Cardiac muscle cell (in vitro differentiated cells and primary cell): Measurements from ENCODE around the gene RAMP3. TPM values are rescaled to one million over a fixed set of nuclear protein-coding genes. Genes with fewer than 3 reads are reported as not detected.

Experiments
- DNase-seq, 2 donors: peaks; one replicate each; pipeline versions ENCODE4 v3.0.0 to v3.0.0-alpha.2; 2010 to 2017; ENCODE audit warnings: low read depth in 1 of 2, low spot score in 1 of 2
- H3K27ac ChIP-seq: fragments of 200-600 bp; sonication (generic); 2 replicates; pipeline ENCODE4 v1.5.1; 2016
- H3K27me3 ChIP-seq: fragments of 200-600 bp; sonication (generic); 2 replicates; pipeline ENCODE4 v1.6.0; 2016; ENCODE audit warnings: control low read depth
- H3K36me3 ChIP-seq: fragments of 200-600 bp; sonication (generic); 2 replicates; pipeline ENCODE4 v1.5.1; 2016; ENCODE audit warnings: control low read depth
- H3K4me1 ChIP-seq: fragments of 200-600 bp; sonication (generic); 2 replicates; pipeline ENCODE4 v1.8.1; 2017; ENCODE audit warnings: low read depth, mild to moderate bottlenecking, mixed run types
- H3K4me3 ChIP-seq: fragments of 200-600 bp; sonication (generic); 2 replicates; pipeline ENCODE4 v1.5.1; 2016; ENCODE audit warnings: mild to moderate bottlenecking
- H3K9me3 ChIP-seq: fragments of 200-600 bp; sonication (generic); 2 replicates; pipeline ENCODE4 v1.5.1; 2017; ENCODE audit warnings: low read depth, mild to moderate bottlenecking, control low read depth
- CTCF ChIP-seq: IDR thresholded peaks from 2 replicates; pipeline ENCODE4 v1.5.1; 2012; ENCODE audit warnings: low read depth, mild to moderate bottlenecking, low read length
- polyA plus RNA-seq: library from polyadenylated mRNA; unstranded; fragments of >200 nt; fragmentation: Nextera tagmentation; extraction: Ambion mirVana; gene quantifications from 2 replicates; pipeline ENCODE4 v1.2.1, GENCODE V29; 2016
- total RNA-seq: library from RNA; depleted of rRNA; stranded (reverse); fragments of >200 nt; gene quantifications from 2 replicates; pipeline ENCODE4 v1.2.3, GENCODE V29; 2016

Gene RAMP3
- total and polyA plus RNA-seq, 2 experiments from 2014 or later, result not detected

- no peak overlapping the region for H3K27ac ChIP-seq
- no peaks in the 10 kb centered on the region for H3K27me3 ChIP-seq
Measured at GRCh38 chr7:45185864-45186250, 28.3 kb downstream of the RAMP3 start.

GRCh38 chr7:45186261-45186813, 28.7 kb downstream of the RAMP3 start:
- Histone ChIP-seq H3K4me3 (no peak overlapping the region), H3K9me3 (no peaks in the 10 kb centered on the region), H3K4me1 (no peaks in the 10 kb centered on the region), H3K27me3 (no peaks in the 10 kb centered on the region), H3K36me3 (no peaks in the 10 kb centered on the region), H3K27ac (no peak overlapping the region)
- no peak for DNase-seq
- TF ChIP-seq CTCF, result no peak

More at GRCh38 chr7:45185864-45186250, 28.3 kb downstream of the RAMP3 start:
- Histone ChIP-seq H3K4me1 (no peaks in the 10 kb centered on the region), H3K9me3 (no peaks in the 10 kb centered on the region), H3K36me3 (no peaks in the 10 kb centered on the region), H3K4me3 (no peak overlapping the region)
- TF ChIP-seq CTCF, result no peak
- DNase-seq, result no peak

- H3K36me3 ChIP-seq, result no peaks in the 10 kb centered on the region
- DNase-seq, result no peak
- TF ChIP-seq CTCF, result no peak
- no peaks in the 10 kb centered on the region for H3K4me1 ChIP-seq
- no peaks in the 10 kb centered on the region for H3K27me3 ChIP-seq
- no peaks in the 10 kb centered on the region for H3K9me3 ChIP-seq
- H3K27ac ChIP-seq, result no peak overlapping the region
- H3K4me3 ChIP-seq, result no peak overlapping the region
Measured at GRCh38 chr7:45187089-45187945, 29.7 kb downstream of the RAMP3 start.

GRCh38 chr7:45187946-45188411, 30.4 kb downstream of the RAMP3 start:
- Histone ChIP-seq H3K27me3 (no peaks in the 10 kb centered on the region), H3K9me3 (no peaks in the 10 kb centered on the region), H3K27ac (no peak overlapping the region), H3K4me1 (no peaks in the 10 kb centered on the region), H3K4me3 (no peak overlapping the region), H3K36me3 (no peaks in the 10 kb centered on the region)
- TF ChIP-seq CTCF, result no peak
- DNase-seq, result no peak

GRCh38 chr7:45188736-45189135, 31.1 kb downstream of the RAMP3 start:
- no peak overlapping the region for H3K4me3 ChIP-seq
- H3K36me3 ChIP-seq, result no peaks in the 10 kb centered on the region
- H3K4me1 ChIP-seq, result no peaks in the 10 kb centered on the region
- no peaks in the 10 kb centered on the region for H3K27me3 ChIP-seq
- H3K27ac ChIP-seq, result no peak overlapping the region
- no peaks in the 10 kb centered on the region for H3K9me3 ChIP-seq
- DNase-seq, result no peak
- no peak for TF ChIP-seq CTCF
